GM12878 (cell line): ENCODE measurements around the gene PRIMPOL. TPM values are rescaled to one million over a fixed set of nuclear protein-coding genes. Genes with fewer than 3 reads are reported as not detected.

Experiments
- ATAC-seq: fragments of 200-7000 bp; cut with Tn5 transposase; 3 replicates; pipeline ENCODE4 v1.9.1; 2020; ENCODE audit warnings: mild to moderate bottlenecking, moderate library complexity
- BruUV-seq: library from RNA; stranded (reverse); fragments of 400-500 nt; replicated peaks from 2 replicates; lab custom pipeline; 2021; lab: Mats Ljungman, UMichigan
- CTCF ChIA-PET: fragments of 300-600 bp; sonication (Branson Sonifier 250); formaldehyde crosslinking; extraction: SDS; loops from one replicate; lab custom pipeline; 2021; ENCODE audit warnings: inconsistent platforms; lab: Yijun Ruan, JAX
- POLR2A ChIA-PET: fragments of 350-600 bp; formaldehyde crosslinking; extraction: SDS; loops from one replicate; lab custom pipeline; 2021; ENCODE audit warnings: inconsistent platforms; lab: Charles Lee
- RAD21 ChIA-PET: fragments of 300-600 bp; sonication (Branson Sonifier 250); formaldehyde crosslinking; loops from one replicate; lab custom pipeline; 2023; ENCODE audit warnings: antibody characterized with exemption; ENCODE audit not compliant: unreplicated experiment; lab: Charles Lee
- SMC1A ChIA-PET: fragments of 300-600 bp; sonication (Branson Sonifier 250); formaldehyde crosslinking; loops from one replicate; lab custom pipeline; 2023; ENCODE audit not compliant: unreplicated experiment, uncharacterized antibody; lab: Charles Lee
- DNase-seq: peaks from one replicate; pipeline ENCODE4 v3.0.0-alpha.2; 2011; ENCODE audit warnings: low read depth, low spot score
- FAIRE-seq: peaks from 3 replicates; lab custom pipeline; 2011; peaks lifted over from hg19 to GRCh38; lab: Jason Lieb, UNC
- H2AFZ ChIP-seq: 2 replicates; pipeline ENCODE4 v1.6.0; 2011; ENCODE audit warnings: low read depth, low read length, control low read depth; ENCODE audit not compliant: control insufficient read depth
- H3K27ac ChIP-seq: 2 replicates; pipeline ENCODE4 v1.5.1; 2011; ENCODE audit warnings: control low read depth; ENCODE audit not compliant: control insufficient read depth, insufficient read depth
- H3K27me3 ChIP-seq, 2 experiments: replicated peaks in 1 of 2; 2 replicates each; pipeline versions ENCODE4 v1.6.0 to v1.6.1; 2011; ENCODE audit warnings: low read length in 1 of 2; ENCODE audit not compliant: control insufficient read depth in 2 of 2, insufficient read depth in 2 of 2
- H3K36me3 ChIP-seq, 2 experiments: 2 replicates each; pipeline ENCODE4 v1.5.1; 2011; ENCODE audit warnings: low read length in 1 of 2; ENCODE audit not compliant: control insufficient read depth in 2 of 2, insufficient read depth in 2 of 2
- H3K4me1 ChIP-seq: 2 replicates; pipeline ENCODE4 v1.6.1; 2011; ENCODE audit warnings: mild to moderate bottlenecking, low read length, moderate library complexity, mixed read lengths; ENCODE audit not compliant: control insufficient read depth, insufficient read depth
- H3K4me2 ChIP-seq: 2 replicates; pipeline ENCODE4 v1.6.0; 2011; ENCODE audit warnings: control low read depth; ENCODE audit not compliant: control insufficient read depth, insufficient read depth
- H3K4me3 ChIP-seq: fragments of 200-600 bp; sonication (generic); 2 replicates; pipeline ENCODE4 v1.5.1; 2016
- H3K79me2 ChIP-seq: 2 replicates; pipeline ENCODE4 v1.6.0; 2011; ENCODE audit warnings: low read length; ENCODE audit not compliant: control insufficient read depth, insufficient read depth
- H3K9ac ChIP-seq: 2 replicates; pipeline ENCODE4 v1.8.0; 2011; ENCODE audit warnings: low read length, control low read depth, mixed read lengths; ENCODE audit not compliant: control insufficient read depth, insufficient read depth
- H3K9me3 ChIP-seq: replicated peaks from 3 replicates; pipeline ENCODE4 v1.5.1; 2011; ENCODE audit warnings: mild to moderate bottlenecking, low read length; ENCODE audit not compliant: control insufficient read depth, insufficient read depth
- H4K20me1 ChIP-seq: 2 replicates; pipeline ENCODE4 v1.6.0; 2011; ENCODE audit not compliant: control insufficient read depth, insufficient read depth
- BCL11A ChIP-seq: IDR thresholded peaks from 2 replicates; pipeline ENCODE4 v1.6.1; 2011; ENCODE audit warnings: low read depth, low read length
- HCFC1 ChIP-seq: fragments of 150-350 bp; IDR thresholded peaks from 2 replicates; pipeline ENCODE4 v1.6.1; 2014; ENCODE audit warnings: low read length
- HDGF ChIP-seq: fragments of 450-650 bp; IDR thresholded peaks from 2 replicates; pipeline ENCODE4 v1.6.1; 2016; ENCODE audit warnings: antibody characterized with exemption
- IKZF2 ChIP-seq, 2 experiments: fragments of 450-650 bp; IDR thresholded peaks; 2 replicates each; pipeline ENCODE4 v1.6.1; 2017; ENCODE audit warnings: mild to moderate bottlenecking in 2 of 2, moderate library complexity in 2 of 2
- JUND ChIP-seq: IDR thresholded peaks from 2 replicates; pipeline ENCODE4 v1.6.1; 2012; ENCODE audit warnings: low read depth, mild to moderate bottlenecking, low read length, improper control_type of control experiment, moderate library complexity
- KLF5 ChIP-seq: fragments of 450-650 bp; IDR thresholded peaks from 2 replicates; pipeline ENCODE4 v1.6.1; 2014; ENCODE audit warnings: mild to moderate bottlenecking; ENCODE audit not compliant: partially characterized antibody
- MXI1 ChIP-seq: fragments of 150-350 bp; IDR thresholded peaks from 2 replicates; pipeline ENCODE4 v1.6.1; 2011; ENCODE audit warnings: low read depth, mild to moderate bottlenecking, inconsistent platforms, low read length, improper control_type of control experiment
- NFYA ChIP-seq: IDR thresholded peaks from 2 replicates; pipeline ENCODE4 v1.6.1; 2011; ENCODE audit warnings: low read depth, mild to moderate bottlenecking, low read length, improper control_type of control experiment, borderline replicate concordance
- RELA ChIP-seq: fragments of 450-650 bp; IDR thresholded peaks from 2 replicates; pipeline ENCODE4 v1.8.0; 2014; ENCODE audit warnings: borderline replicate concordance; ENCODE audit not compliant: partially characterized antibody
- SIN3A ChIP-seq: IDR thresholded peaks from 2 replicates; pipeline ENCODE4 v1.6.1; 2012; ENCODE audit warnings: low read depth, low read length, improper control_type of control experiment
- WGBS: methylation state at CpG from one replicate; pipeline ENCODE4 v1.1.6; 2016; ENCODE audit warnings: low lambda C conversion rate; ENCODE audit not compliant: insufficient replicate concordance, insufficient coverage; ENCODE audit errors: missing lambda C conversion rate; 5-methylcytosine and 5-hydroxymethylcytosine counted together
- in situ Hi-C: fragments of 300-500 bp; cut with MboI; formaldehyde crosslinking; loops from 9 replicates; pipeline ENCODE4 v1.14.3; 2018; ENCODE audit warnings: mixed read lengths
- intact Hi-C: fragments of 100-400 bp; cut with micrococcal nuclease; formaldehyde crosslinking; loops from one replicate; pipeline ENCODE4 v1.14.2; 2022; ENCODE audit not compliant: unreplicated experiment
- polyA plus RNA-seq, 11 experiments: library from polyadenylated mRNA; depleted of rRNA in 4 of 11; unstranded in 6 of 11; stranded (reverse) in 5 of 11; fragments of >200 nt; fragmentation: Nextera tagmentation in 4 of 11; fragmentation: Illumina TruSeq in 1 of 11; extraction: Ambion mirVana in 4 of 11; extraction: Trizol in 1 of 11; gene quantifications; 1 replicate in 1 of 11; 2 replicates in 10 of 11; pipeline versions ENCODE4 v1.2.1 to v1.2.3, GENCODE V29; 2011 to 2016; ENCODE audit warnings: inconsistent platforms in 2 of 11, missing spikeins in 2 of 11, low read depth in 1 of 11
- total RNA-seq, 4 experiments: library from RNA; depleted of rRNA in 3 of 4; stranded (reverse); fragments of >200 nt in 3 of 4; fragmentation: Illumina TruSeq in 1 of 4; extraction: Trizol in 1 of 4; gene quantifications; 2 replicates each; pipeline versions ENCODE4 v1.2.1 to v1.2.3, GENCODE V29; 2013 to 2021
- TF ChIP-seq, protein P1 (sequence below): fragments of 450-650 bp; IDR thresholded peaks from 2 replicates; pipeline ENCODE4 v1.6.1; 2018; ENCODE audit warnings: mild to moderate bottlenecking, low read depth, moderate library complexity; ENCODE audit not compliant: partially characterized antibody
- TF ChIP-seq, protein P2 (sequence below): IDR thresholded peaks from 2 replicates; pipeline ENCODE4 v1.6.1; 2012; ENCODE audit warnings: low read depth, low read length, improper control_type of control experiment
- TF ChIP-seq, protein P3 (sequence below): fragments of 450-650 bp; formaldehyde crosslinking; IDR thresholded peaks from 2 replicates; pipeline ENCODE4 v1.4.0; 2022; ENCODE audit warnings: mild to moderate bottlenecking, moderate library complexity

The PRIMPOL gene
- total and polyA plus RNA-seq, 10 of the 15 experiments (the other 5 are each of a cell fraction or from before 2014, with no cell fraction given) = 10.6 to 23.7 (median 14.0) TPM

DNA sequence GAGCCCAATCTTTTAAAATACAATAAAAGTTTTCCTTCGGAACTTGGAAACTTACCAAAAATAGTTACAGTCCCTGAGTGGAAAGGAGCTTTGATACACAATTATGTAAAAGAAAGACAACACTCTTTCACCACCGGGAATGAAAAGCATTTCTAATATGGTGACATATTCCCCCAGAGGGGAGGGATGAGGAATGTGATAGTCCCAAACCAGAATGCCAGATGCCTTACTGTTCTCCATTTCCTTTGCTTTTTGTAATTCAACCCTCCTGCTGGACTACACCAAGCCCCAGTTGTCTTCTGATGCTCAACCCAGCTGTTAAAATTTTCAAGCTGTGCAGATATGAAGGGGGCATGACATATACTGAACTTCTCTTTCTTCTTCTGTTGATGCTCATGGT, 4.1 kb downstream of the PRIMPOL start:
- no peak overlapping the region for H3K27ac ChIP-seq
- H3K4me3 ChIP-seq = no peak overlapping the region
- no peak for ATAC-seq
- intact Hi-C loops = no loop called here
- DNase-seq = no peak
- TF ChIP-seq JUND (no peak), SIN3A (no peak), NFYA (no peak), RELA (no peak), HCFC1 (no peak), IKZF2 (IDR thresholded peaks at IDR 0.05) (no peak), MXI1 (no peak), KLF5 (no peak), BCL11A (no peak), HDGF (no peak)
- TF ChIP-seq, protein P1, sequence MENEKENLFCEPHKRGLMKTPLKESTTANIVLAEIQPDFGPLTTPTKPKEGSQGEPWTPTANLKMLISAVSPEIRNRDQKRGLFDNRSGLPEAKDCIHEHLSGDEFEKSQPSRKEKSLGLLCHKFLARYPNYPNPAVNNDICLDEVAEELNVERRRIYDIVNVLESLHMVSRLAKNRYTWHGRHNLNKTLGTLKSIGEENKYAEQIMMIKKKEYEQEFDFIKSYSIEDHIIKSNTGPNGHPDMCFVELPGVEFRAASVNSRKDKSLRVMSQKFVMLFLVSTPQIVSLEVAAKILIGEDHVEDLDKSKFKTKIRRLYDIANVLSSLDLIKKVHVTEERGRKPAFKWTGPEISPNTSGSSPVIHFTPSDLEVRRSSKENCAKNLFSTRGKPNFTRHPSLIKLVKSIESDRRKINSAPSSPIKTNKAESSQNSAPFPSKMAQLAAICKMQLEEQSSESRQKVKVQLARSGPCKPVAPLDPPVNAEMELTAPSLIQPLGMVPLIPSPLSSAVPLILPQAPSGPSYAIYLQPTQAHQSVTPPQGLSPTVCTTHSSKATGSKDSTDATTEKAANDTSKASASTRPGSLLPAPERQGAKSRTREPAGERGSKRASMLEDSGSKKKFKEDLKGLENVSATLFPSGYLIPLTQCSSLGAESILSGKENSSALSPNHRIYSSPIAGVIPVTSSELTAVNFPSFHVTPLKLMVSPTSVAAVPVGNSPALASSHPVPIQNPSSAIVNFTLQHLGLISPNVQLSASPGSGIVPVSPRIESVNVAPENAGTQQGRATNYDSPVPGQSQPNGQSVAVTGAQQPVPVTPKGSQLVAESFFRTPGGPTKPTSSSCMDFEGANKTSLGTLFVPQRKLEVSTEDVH = no peak
- TF ChIP-seq, protein P2, sequence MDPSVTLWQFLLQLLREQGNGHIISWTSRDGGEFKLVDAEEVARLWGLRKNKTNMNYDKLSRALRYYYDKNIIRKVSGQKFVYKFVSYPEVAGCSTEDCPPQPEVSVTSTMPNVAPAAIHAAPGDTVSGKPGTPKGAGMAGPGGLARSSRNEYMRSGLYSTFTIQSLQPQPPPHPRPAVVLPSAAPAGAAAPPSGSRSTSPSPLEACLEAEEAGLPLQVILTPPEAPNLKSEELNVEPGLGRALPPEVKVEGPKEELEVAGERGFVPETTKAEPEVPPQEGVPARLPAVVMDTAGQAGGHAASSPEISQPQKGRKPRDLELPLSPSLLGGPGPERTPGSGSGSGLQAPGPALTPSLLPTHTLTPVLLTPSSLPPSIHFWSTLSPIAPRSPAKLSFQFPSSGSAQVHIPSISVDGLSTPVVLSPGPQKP = no peak
- TF ChIP-seq, protein P3, sequence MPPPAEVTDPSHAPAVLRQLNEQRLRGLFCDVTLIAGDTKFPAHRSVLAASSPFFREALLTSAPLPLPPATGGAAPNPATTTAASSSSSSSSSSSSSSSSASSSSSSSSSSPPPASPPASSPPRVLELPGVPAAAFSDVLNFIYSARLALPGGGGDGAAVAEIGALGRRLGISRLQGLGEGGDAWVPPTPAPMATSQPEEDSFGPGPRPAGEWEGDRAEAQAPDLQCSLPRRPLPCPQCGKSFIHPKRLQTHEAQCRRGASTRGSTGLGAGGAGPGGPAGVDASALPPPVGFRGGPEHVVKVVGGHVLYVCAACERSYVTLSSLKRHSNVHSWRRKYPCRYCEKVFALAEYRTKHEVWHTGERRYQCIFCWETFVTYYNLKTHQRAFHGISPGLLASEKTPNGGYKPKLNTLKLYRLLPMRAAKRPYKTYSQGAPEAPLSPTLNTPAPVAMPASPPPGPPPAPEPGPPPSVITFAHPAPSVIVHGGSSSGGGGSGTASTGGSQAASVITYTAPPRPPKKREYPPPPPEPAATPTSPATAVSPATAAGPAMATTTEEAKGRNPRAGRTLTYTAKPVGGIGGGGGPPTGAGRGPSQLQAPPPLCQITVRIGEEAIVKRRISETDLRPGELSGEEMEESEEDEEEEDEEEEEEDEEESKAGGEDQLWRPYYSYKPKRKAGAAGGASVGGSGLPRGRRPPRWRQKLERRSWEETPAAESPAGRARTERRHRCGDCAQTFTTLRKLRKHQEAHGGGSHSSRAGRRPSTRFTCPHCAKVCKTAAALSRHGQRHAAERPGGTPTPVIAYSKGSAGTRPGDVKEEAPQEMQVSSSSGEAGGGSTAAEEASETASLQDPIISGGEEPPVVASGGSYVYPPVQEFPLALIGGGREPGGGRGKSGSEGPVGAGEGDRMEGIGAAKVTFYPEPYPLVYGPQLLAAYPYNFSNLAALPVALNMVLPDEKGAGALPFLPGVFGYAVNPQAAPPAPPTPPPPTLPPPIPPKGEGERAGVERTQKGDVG (CRISPR knock-in tag) = no peak
- no peaks in the 10 kb centered on the region for H4K20me1 ChIP-seq
- H3K9ac ChIP-seq = no peak overlapping the region
- H3K36me3 ChIP-seq = no peaks in the 10 kb centered on the region
- peaks cover 12% of the 10 kb centered on the region; the same call in 1 of the 2 replicates for H3K4me1 ChIP-seq
- RAD21 ChIA-PET = interaction anchor here (0.6 to 1.0 kb wide), 2 partner anchors 81 to 107 kb away, joined by 3 to 4 read pairs; no protein-coding TSS in a partner anchor
- in situ Hi-C loops = loop anchor here (10.0 kb wide), 1 partner anchor 59 kb away; no protein-coding TSS in a partner anchor
- CTCF ChIA-PET = interaction anchor here (0.6 kb wide), 1 partner anchor 41 kb away, joined by 3 read pairs; no protein-coding TSS in a partner anchor
- H2AFZ ChIP-seq = no peak overlapping the region
- no peak for FAIRE-seq
- no peaks in the 10 kb centered on the region for H3K9me3 ChIP-seq
- SMC1A ChIA-PET = interaction anchor here (0.9 to 1.4 kb wide), 4 partner anchors 18 to 80 kb away, joined by 3 read pairs; partner anchors contain the start of gene CENPU
- WGBS = 97% methylated on average over 2 of the region's 2 CpGs
- H3K27me3 ChIP-seq = no peaks in the 10 kb centered on the region
- peaks cover 22% of the 10 kb centered on the region for H3K79me2 ChIP-seq
- no TSS peak for BruUV-seq
- no peak overlapping the region for H3K4me2 ChIP-seq
- POLR2A ChIA-PET = interaction anchor here (1.1 kb wide), 1 partner anchor 74 kb away, joined by 3 read pairs; no protein-coding TSS in a partner anchor
